K562 (cell line): ENCODE data around the gene AIG1. TPM values are rescaled to one million over a fixed set of nuclear protein-coding genes. Genes with fewer than 3 reads are reported as not detected.

Experiments
- ATAC-seq: fragments of 200-7000 bp; cut with Tn5 transposase; 3 replicates; pipeline ENCODE4 v1.9.1; 2020; ENCODE audit warnings: moderate library complexity
- BruUV-seq: library from RNA; stranded (reverse); fragments of 400-500 nt; replicated peaks from 2 replicates; lab custom pipeline; 2021; lab: Mats Ljungman, UMichigan
- CTCF ChIA-PET: fragments of 300-600 bp; formaldehyde crosslinking; extraction: SDS; loops from one replicate; lab custom pipeline; 2021; ENCODE audit warnings: low intra/inter-chr PET ratio; lab: Yijun Ruan, JAX
- POLR2A ChIA-PET: fragments of 300-600, 350-650 bp; sonication (Branson Sonifier 250); formaldehyde crosslinking; extraction: SDS; loops from one replicate; lab custom pipeline; 2021; ENCODE audit warnings: antibody characterized with exemption, inconsistent platforms; lab: Yijun Ruan, JAX
- DNase-seq, 4 experiments: peaks; one replicate each; pipeline versions ENCODE4 v3.0.0 to v3.0.0-alpha.2; 2011 to 2018; ENCODE audit warnings: low spot score in 3 of 4, mixed read lengths in 3 of 4; ENCODE audit errors: extremely low read depth in 1 of 4
- FAIRE-seq: peaks from 2 replicates; lab custom pipeline; 2011; peaks lifted over from hg19 to GRCh38; lab: Jason Lieb, UNC
- H2AFZ ChIP-seq: 2 replicates; pipeline ENCODE4 v1.6.0; 2011; ENCODE audit warnings: low read depth, low read length, control low read depth, inconsistent platforms
- H3K27ac ChIP-seq: fragments of 200-600 bp; 3 replicates; pipeline ENCODE4 v1.8.0; 2011; ENCODE audit warnings: low read depth, mild to moderate bottlenecking, control low read depth, inconsistent platforms, low read length, moderate library complexity, mixed read lengths; ENCODE audit errors: extremely low read depth
- H3K27me3 ChIP-seq, 2 experiments: fragments of 300-600 bp in 1 of 2; 2 replicates in 1 of 2; 3 replicates in 1 of 2; pipeline versions ENCODE4 v1.6.0 to v1.8.0; 2011; ENCODE audit warnings: inconsistent platforms in 2 of 2, low read length in 2 of 2, mild to moderate bottlenecking in 1 of 2, mixed read lengths in 1 of 2, moderate library complexity in 1 of 2; ENCODE audit not compliant: control insufficient read depth in 2 of 2, insufficient read depth in 2 of 2
- H3K36me3 ChIP-seq: fragments of 300-600 bp; 3 replicates; pipeline ENCODE4 v1.8.0; 2011; ENCODE audit warnings: mild to moderate bottlenecking, low read length, inconsistent platforms; ENCODE audit not compliant: control insufficient read depth, insufficient read depth
- H3K4me1 ChIP-seq, 2 experiments: fragments of 200-600 bp in 1 of 2; replicated peaks in 1 of 2; 2 replicates in 1 of 2; 3 replicates in 1 of 2; pipeline versions ENCODE4 v1.5.1 to v1.8.0; 2011; ENCODE audit warnings: inconsistent platforms in 2 of 2, low read length in 2 of 2, mild to moderate bottlenecking in 1 of 2, mixed read lengths in 1 of 2, moderate library complexity in 1 of 2; ENCODE audit not compliant: control insufficient read depth in 2 of 2, insufficient read depth in 2 of 2
- H3K4me2 ChIP-seq: 2 replicates; pipeline ENCODE4 v1.6.1; 2011; ENCODE audit warnings: low read length, control low read depth, inconsistent platforms, mixed read lengths; ENCODE audit not compliant: insufficient read depth
- H3K4me3 ChIP-seq: fragments of 200-600 bp; sonication (generic), shearing (Covaris generic); 2 replicates; pipeline ENCODE4 v1.5.1; 2016; ENCODE audit warnings: control low read depth, inconsistent platforms
- H3K79me2 ChIP-seq: fragments of 200-600 bp; 3 replicates; pipeline ENCODE4 v1.8.0; 2011; ENCODE audit warnings: low read length, inconsistent platforms; ENCODE audit not compliant: control insufficient read depth, insufficient read depth
- H3K9ac ChIP-seq, 2 experiments: 2 replicates each; pipeline versions ENCODE4 v1.6.0 to v1.6.1; 2011; ENCODE audit warnings: low read depth in 2 of 2, low read length in 2 of 2, control low read depth in 1 of 2, inconsistent platforms in 1 of 2, mild to moderate bottlenecking in 1 of 2, mixed read lengths in 1 of 2; ENCODE audit not compliant: insufficient read depth in 1 of 2
- H3K9me1 ChIP-seq: one replicate; pipeline ENCODE4 v1.6.0; 2011; ENCODE audit warnings: inconsistent platforms, mild to moderate bottlenecking, low read length, moderate library complexity; ENCODE audit not compliant: control insufficient read depth, insufficient read depth
- H3K9me3 ChIP-seq: replicated peaks from 2 replicates; pipeline ENCODE4 v1.5.1; 2011; ENCODE audit warnings: low read depth, low read length, inconsistent platforms; ENCODE audit not compliant: control insufficient read depth, insufficient read depth
- H4K20me1 ChIP-seq: replicated peaks from 2 replicates; pipeline ENCODE4 v1.6.1; 2011; ENCODE audit warnings: low read length, inconsistent platforms, mixed read lengths; ENCODE audit not compliant: control insufficient read depth, insufficient read depth
- CHD4 ChIP-seq: fragments of 200-600 bp; sonication (generic); IDR thresholded peaks from 3 replicates; pipeline ENCODE4 v1.6.1; 2012; ENCODE audit warnings: low read depth, mild to moderate bottlenecking, mixed read lengths, low read length, inconsistent platforms; ENCODE audit not compliant: insufficient read depth, insufficient replicate concordance, poor library complexity, severe bottlenecking
- KHSRP ChIP-seq: fragments of 450-650 bp; IDR thresholded peaks from 2 replicates; pipeline ENCODE4 v1.6.1; 2017
- LARP7 ChIP-seq: fragments of 450-650 bp; IDR thresholded peaks from 2 replicates; pipeline ENCODE4 v1.6.1; 2016
- MBD1 ChIP-seq: fragments of 250-450 bp; sonication (Bioruptor Pico); IDR thresholded peaks from 2 replicates; pipeline ENCODE4 v1.8.0; 2022; ENCODE audit warnings: inconsistent platforms
- RBM25 ChIP-seq: fragments of 200-400 bp; formaldehyde crosslinking; IDR thresholded peaks from 2 replicates; pipeline ENCODE4 v1.6.1; 2018; ENCODE audit warnings: low read length, low read depth, moderate library complexity; ENCODE audit not compliant: severe bottlenecking
- RUNX1 ChIP-seq: sonication (generic); IDR thresholded peaks from 2 replicates; pipeline ENCODE4 v1.6.1; 2016; ENCODE audit warnings: antibody characterized with exemption, low read depth
- SREBF2 ChIP-seq: sonication (generic); formaldehyde crosslinking; IDR thresholded peaks from 2 replicates; pipeline ENCODE4 v1.4.0; 2020; ENCODE audit warnings: mild to moderate bottlenecking, missing genetic modification reagents
- TCF7L2 ChIP-seq: fragments of 150-350 bp; IDR thresholded peaks from 2 replicates; pipeline ENCODE4 v1.6.1; 2016; ENCODE audit warnings: low read depth, mild to moderate bottlenecking, low read length, moderate library complexity
- ZNF23 ChIP-seq: fragments of 250-450 bp; sonication (Bioruptor Pico); IDR thresholded peaks from 2 replicates; pipeline ENCODE4 v1.4.0; 2020; ENCODE audit warnings: mild to moderate bottlenecking
- ZNF354B ChIP-seq: fragments of 250-450 bp; sonication (Bioruptor Pico); IDR thresholded peaks from 2 replicates; pipeline ENCODE4 v1.4.0; 2020
- ZNF583 ChIP-seq: fragments of 250-450 bp; sonication (Bioruptor Pico); IDR thresholded peaks from 2 replicates; pipeline ENCODE4 v1.4.0; 2020
- ZNF830 ChIP-seq: fragments of 250-450 bp; sonication (Bioruptor Pico); IDR thresholded peaks from 2 replicates; pipeline ENCODE4 v1.5.0; 2021; ENCODE audit warnings: mild to moderate bottlenecking
- WGBS: fragments of 100-300 bp; shearing (Covaris generic); methylation state at CpG from one replicate; pipeline ENCODE4 v1.1.6; 2016; ENCODE audit warnings: low coverage, mixed read lengths; ENCODE audit not compliant: insufficient coverage; ENCODE audit errors: missing lambda C conversion rate; 5-methylcytosine and 5-hydroxymethylcytosine counted together
- in situ Hi-C: fragments of 300-500 bp; cut with MboI; formaldehyde crosslinking; loops from 4 replicates; pipeline ENCODE4 v1.15.0; 2018; ENCODE audit warnings: inconsistent platforms, mixed read lengths
- intact Hi-C: fragments of 100-400 bp; cut with micrococcal nuclease; formaldehyde crosslinking; loops from 2 replicates; pipeline ENCODE4 v1.14.2; 2022
- polyA plus RNA-seq, 8 experiments: library from polyadenylated mRNA; depleted of rRNA in 4 of 8; stranded (reverse) in 5 of 8; unstranded in 3 of 8; fragments of >200 nt; fragmentation: Nextera tagmentation in 2 of 8; fragmentation: Illumina TruSeq in 1 of 8; extraction: Ambion mirVana in 2 of 8; extraction: Trizol in 1 of 8; gene quantifications; 2 replicates each; pipeline versions ENCODE4 v1.2.1 to v1.2.3, GENCODE V29; 2011 to 2014; ENCODE audit warnings: inconsistent platforms in 1 of 8, missing spikeins in 1 of 8
- total RNA-seq, 7 experiments: library from RNA; depleted of rRNA in 6 of 7; stranded (reverse); fragments of >200 nt in 6 of 7; fragmentation: Illumina TruSeq in 2 of 7; extraction: Trizol in 2 of 7; gene quantifications; 2 replicates each; pipeline versions ENCODE4 v1.2.1 to v1.2.3, GENCODE V29; 2011 to 2021; ENCODE audit warnings: low replicate concordance in 1 of 7
- TF ChIP-seq, protein P1 (sequence below): fragments of 450-650 bp; IDR thresholded peaks from 2 replicates; pipeline ENCODE4 v1.6.1; 2017; ENCODE audit warnings: antibody characterized with exemption
- TF ChIP-seq, protein P2 (sequence below): fragments of 250-450 bp; sonication (Bioruptor Pico); IDR thresholded peaks from 2 replicates; pipeline ENCODE4 v1.5.0; 2022; ENCODE audit warnings: mild to moderate bottlenecking

Gene AIG1
- total and polyA plus RNA-seq, 9 of the 15 experiments (the other 6 are each of a cell fraction or from before 2014, with no cell fraction given), result 74.8 to 333 (median 127) TPM

DNA sequence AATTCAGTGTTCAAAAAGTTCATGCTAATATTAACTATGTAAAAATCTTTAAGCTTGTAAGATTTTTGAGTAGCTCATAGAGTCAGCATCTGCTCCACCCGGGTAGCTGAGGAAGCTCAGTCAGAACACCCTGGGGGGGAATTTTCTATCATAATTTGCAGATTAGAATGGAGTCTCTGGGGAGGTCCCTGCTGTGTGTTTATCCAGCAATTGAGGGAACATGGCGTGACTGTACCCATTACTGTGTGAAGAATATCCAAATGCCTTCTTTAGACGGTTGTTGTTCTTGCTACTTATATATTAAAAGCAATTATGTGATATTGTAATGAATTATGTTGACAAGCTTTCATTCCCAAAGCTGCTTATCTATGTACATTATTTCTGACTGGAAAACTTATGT is 64.8 kb downstream of the AIG1 start (continued):
- TF ChIP-seq ZNF23, result no peak

- DNase-seq (no peak), FAIRE-seq (no peak), ATAC-seq (no peak)
- Histone ChIP-seq H3K9me1 (no peaks in the 10 kb centered on the region), H3K4me3 (no peak overlapping the region), H3K27ac (no peak overlapping the region), H3K27me3 (no peaks in the 10 kb centered on the region), H4K20me1 (no peaks in the 10 kb centered on the region), H3K4me1 (peaks cover 0 to 3% of the 10 kb centered on the region in 2 experiments; a peak in 1 of 5 replicates), H3K9me3 (no peaks in the 10 kb centered on the region), H3K36me3 (peaks cover 4% of the 10 kb centered on the region; the same call in 2 of the 3 replicates), H2AFZ (no peak overlapping the region), H3K79me2 (no peaks in the 10 kb centered on the region), H3K4me2 (no peak overlapping the region), H3K9ac (no peak overlapping the region)
- BruUV-seq, result no TSS peak
- POLR2A ChIA-PET, result interaction anchor here (0.6 kb wide), 1 partner anchor 99 kb away, joined by 3 read pairs; no protein-coding TSS in a partner anchor
- in situ Hi-C loops (no loop called here), intact Hi-C loops (no loop called here)
- CTCF ChIA-PET, result no interaction called here
- 51% methylated on average over 12 of the region's 12 CpGs for WGBS
- TF ChIP-seq MBD1 (CRISPR knock-in tag) (no peak), SREBF2 (CRISPR knock-in tag) (no peak), CHD4 (no peak), ZNF583 (no peak), LARP7 (no peak), KHSRP (no peak), TCF7L2 (no peak), ZNF830 (CRISPR knock-in tag) (no peak), ZNF354B (CRISPR knock-in tag) (no peak), RUNX1 (no peak), RBM25 (no peak)
- TF ChIP-seq, protein P1, sequence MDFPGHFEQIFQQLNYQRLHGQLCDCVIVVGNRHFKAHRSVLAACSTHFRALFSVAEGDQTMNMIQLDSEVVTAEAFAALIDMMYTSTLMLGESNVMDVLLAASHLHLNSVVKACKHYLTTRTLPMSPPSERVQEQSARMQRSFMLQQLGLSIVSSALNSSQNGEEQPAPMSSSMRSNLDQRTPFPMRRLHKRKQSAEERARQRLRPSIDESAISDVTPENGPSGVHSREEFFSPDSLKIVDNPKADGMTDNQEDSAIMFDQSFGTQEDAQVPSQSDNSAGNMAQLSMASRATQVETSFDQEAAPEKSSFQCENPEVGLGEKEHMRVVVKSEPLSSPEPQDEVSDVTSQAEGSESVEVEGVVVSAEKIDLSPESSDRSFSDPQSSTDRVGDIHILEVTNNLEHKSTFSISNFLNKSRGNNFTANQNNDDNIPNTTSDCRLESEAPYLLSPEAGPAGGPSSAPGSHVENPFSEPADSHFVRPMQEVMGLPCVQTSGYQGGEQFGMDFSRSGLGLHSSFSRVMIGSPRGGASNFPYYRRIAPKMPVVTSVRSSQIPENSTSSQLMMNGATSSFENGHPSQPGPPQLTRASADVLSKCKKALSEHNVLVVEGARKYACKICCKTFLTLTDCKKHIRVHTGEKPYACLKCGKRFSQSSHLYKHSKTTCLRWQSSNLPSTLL, result no peak
- TF ChIP-seq, protein P2, sequence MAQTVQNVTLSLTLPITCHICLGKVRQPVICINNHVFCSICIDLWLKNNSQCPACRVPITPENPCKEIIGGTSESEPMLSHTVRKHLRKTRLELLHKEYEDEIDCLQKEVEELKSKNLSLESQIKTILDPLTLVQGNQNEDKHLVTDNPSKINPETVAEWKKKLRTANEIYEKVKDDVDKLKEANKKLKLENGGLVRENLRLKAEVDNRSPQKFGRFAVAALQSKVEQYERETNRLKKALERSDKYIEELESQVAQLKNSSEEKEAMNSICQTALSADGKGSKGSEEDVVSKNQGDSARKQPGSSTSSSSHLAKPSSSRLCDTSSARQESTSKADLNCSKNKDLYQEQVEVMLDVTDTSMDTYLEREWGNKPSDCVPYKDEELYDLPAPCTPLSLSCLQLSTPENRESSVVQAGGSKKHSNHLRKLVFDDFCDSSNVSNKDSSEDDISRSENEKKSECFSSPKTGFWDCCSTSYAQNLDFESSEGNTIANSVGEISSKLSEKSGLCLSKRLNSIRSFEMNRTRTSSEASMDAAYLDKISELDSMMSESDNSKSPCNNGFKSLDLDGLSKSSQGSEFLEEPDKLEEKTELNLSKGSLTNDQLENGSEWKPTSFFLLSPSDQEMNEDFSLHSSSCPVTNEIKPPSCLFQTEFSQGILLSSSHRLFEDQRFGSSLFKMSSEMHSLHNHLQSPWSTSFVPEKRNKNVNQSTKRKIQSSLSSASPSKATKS (CRISPR knock-in tag), result no peak
Measured at GRCh38 chr6:143125864-143126573, 65.3 kb downstream of the AIG1 start.
